Measurements from ENCODE around the gene CCL26. TPM values are rescaled to one million over a fixed set of nuclear protein-coding genes. Genes with fewer than 3 reads are reported as not detected.
"Not testable (repeated sequence)": the region's sequence is repeated elsewhere in the genome, so short reads cannot be mapped to it uniquely, and the experiment has no call there.

The CCL26 gene
- total RNA-seq, 5 donors from 2014 or later (not counting 1 experiment from before 2014, with no cell fraction given) = not detected

- Histone ChIP-seq H3K9me3 (no peaks in the 10 kb centered on the region), H3K4me3 (ENCODE audit: control insufficient read depth in 1 of 2, extremely low read depth in 1 of 2, low read length in 1 of 2) (no peak overlapping the region), H3K4me1 (ENCODE audit: control insufficient read depth in 1 of 2, extremely low read depth in 1 of 2, insufficient read depth in 2 of 2, low read length in 2 of 2) (peaks cover 6 to 37% of the 10 kb centered on the region in 2 experiments), H3K27ac (ENCODE audit: low read length) (no peak overlapping the region), H3K36me3 (ENCODE audit: control insufficient read depth in 2 of 2, extremely low read depth in 1 of 2, insufficient read depth in 1 of 2, low read length in 1 of 2) (no peaks in the 10 kb centered on the region), H3K27me3 (replicated peaks in 1 of 2; ENCODE audit: control insufficient read depth in 2 of 2, extremely low read depth in 1 of 2, insufficient read depth in 2 of 2, low read length in 1 of 2) (no peaks in the 10 kb centered on the region)
- POLR2A ChIA-PET = no interaction called here
- H3K4me1 Mint-ChIP-seq = peaks cover 21 to 44% (median 23%) of the 10 kb centered on the region in 3 donors
- H3K27ac Mint-ChIP-seq = no peak overlapping the region
- 95% methylated on average over 4 of the region's 12 CpGs for WGBS (ENCODE audit: insufficient coverage)
- DNase-seq (no peak), ATAC-seq (replicated peaks in 1 of 4) (no peak)
- peaks cover 7% of the 10 kb centered on the region for H3K36me3 Mint-ChIP-seq
- no peak overlapping the region for H3K4me3 Mint-ChIP-seq
- CTCF ChIA-PET = no interaction called here
- peaks cover 2 to 9% of the 10 kb centered on the region in 2 donors for H3K27me3 Mint-ChIP-seq
- H3K9me3 Mint-ChIP-seq = no peaks in the 10 kb centered on the region
These were observed 39.9 kb downstream of the CCL26 start for GRCh38 chr7:75732016-75732521.

GRCh38 chr7:75729851-75730274, 42.1 kb downstream of the CCL26 start:
- peaks cover 6 to 43% of the 10 kb centered on the region in 2 experiments for H3K4me1 ChIP-seq (ENCODE audit: control insufficient read depth in 1 of 2, extremely low read depth in 1 of 2, insufficient read depth in 2 of 2, low read length in 2 of 2)
- Mint-ChIP-seq H3K36me3 (peaks cover 7% of the 10 kb centered on the region), H3K4me1 (peaks cover 18 to 44% (median 23%) of the 10 kb centered on the region in 3 donors), H3K27me3 (peaks cover 2 to 3% of the 10 kb centered on the region in 2 donors), H3K4me3 (peak overlapping the region in 2 of 3 donors; percentile 0 to 19), H3K27ac (peak overlapping the region; percentile 75 to 80), H3K9me3 (no peaks in the 10 kb centered on the region)
- WGBS (ENCODE audit: insufficient coverage) = 42% methylated on average over 3 of the region's 4 CpGs
- CTCF ChIA-PET = interaction anchor here in 1 of 2 donors (1.1 kb wide), 1 partner anchor 9 kb away, joined by 4 read pairs; the partner anchor contains the start of gene HIP1
- no peaks in the 10 kb centered on the region for H3K9me3 ChIP-seq
- H3K36me3 ChIP-seq (ENCODE audit: control insufficient read depth in 2 of 2, extremely low read depth in 1 of 2, insufficient read depth in 1 of 2, low read length in 1 of 2) = no peaks in the 10 kb centered on the region
- H3K4me3 ChIP-seq (ENCODE audit: control insufficient read depth in 1 of 2, extremely low read depth in 1 of 2, low read length in 1 of 2) = no peak overlapping the region
- POLR2A ChIA-PET = interaction anchor here in 1 of 2 donors (0.6 kb wide), 1 partner anchor 33 kb away, joined by 3 read pairs; no protein-coding TSS in a partner anchor
- H3K27ac ChIP-seq (ENCODE audit: low read length) = no peak overlapping the region
- ATAC-seq (replicated peaks in 1 of 4) (no peak), DNase-seq (peak in 1 of 35 experiments; percentile 20)
- H3K27me3 ChIP-seq (replicated peaks in 1 of 2; ENCODE audit: control insufficient read depth in 2 of 2, extremely low read depth in 1 of 2, insufficient read depth in 2 of 2, low read length in 1 of 2) = no peaks in the 10 kb centered on the region

DNA sequence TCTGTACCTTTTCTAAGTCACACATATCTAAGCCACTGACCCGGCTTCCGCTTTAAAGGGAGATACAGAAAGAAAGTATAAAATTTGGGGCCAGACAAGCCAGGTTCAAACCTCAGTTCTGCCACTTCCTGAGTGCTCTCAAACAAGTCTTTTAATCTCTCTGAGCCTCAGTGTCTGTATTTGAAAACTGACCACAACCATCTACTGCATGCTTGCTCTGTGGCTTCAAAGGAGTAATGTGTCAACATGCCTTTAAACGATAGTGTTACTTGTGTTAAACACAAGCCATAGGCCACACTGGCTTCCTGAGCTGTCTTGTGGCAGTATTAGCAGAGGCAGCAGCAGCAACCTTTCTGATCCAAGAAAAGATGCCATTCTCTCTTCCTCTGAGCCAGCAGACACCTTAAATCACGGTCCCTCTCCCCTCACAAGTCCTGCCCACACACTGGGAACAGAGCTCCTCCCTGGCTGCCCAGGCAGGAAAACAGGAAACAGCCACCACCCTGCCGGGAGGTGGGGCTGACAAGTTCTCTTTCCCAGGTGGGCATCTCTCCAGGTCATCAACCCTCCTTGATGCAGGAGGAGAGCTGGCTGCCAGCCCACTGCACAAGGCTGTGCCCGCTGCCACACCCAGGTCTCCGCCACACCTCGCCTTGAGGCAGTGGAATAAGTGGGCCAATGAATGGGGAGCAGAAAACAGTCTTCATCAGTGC, 44.0 kb downstream of the CCL26 start:
- no peaks in the 10 kb centered on the region for H3K9me3 ChIP-seq
- H3K27me3 ChIP-seq (replicated peaks in 1 of 2; ENCODE audit: control insufficient read depth in 2 of 2, extremely low read depth in 1 of 2, insufficient read depth in 2 of 2, low read length in 1 of 2) = no peaks in the 10 kb centered on the region
- Mint-ChIP-seq H3K4me1 (peaks cover 17 to 43% (median 23%) of the 10 kb centered on the region in 3 donors), H3K4me3 (peak overlapping the region; percentile 41 to 50 (median 49)), H3K27me3 (no peaks in the 10 kb centered on the region), H3K9me3 (no peaks in the 10 kb centered on the region), H3K36me3 (peaks cover under 1% of the 10 kb centered on the region), H3K27ac (peak overlapping the region; percentile 88 to 93)
- WGBS (ENCODE audit: insufficient coverage) = 66% methylated on average over 4 of the region's 8 CpGs
- DNase-seq (peak in 31 of 35 experiments; percentile 6 to 79 (median 39)), ATAC-seq (replicated peaks in 1 of 4) (peak; percentile 82 to 86 (median 84))
- no peaks in the 10 kb centered on the region for H3K36me3 ChIP-seq (ENCODE audit: control insufficient read depth in 2 of 2, extremely low read depth in 1 of 2, insufficient read depth in 1 of 2, low read length in 1 of 2)
- peak overlapping the region; percentile 75 for H3K27ac ChIP-seq (ENCODE audit: low read length)
- peaks cover 6 to 43% of the 10 kb centered on the region in 2 experiments for H3K4me1 ChIP-seq (ENCODE audit: control insufficient read depth in 1 of 2, extremely low read depth in 1 of 2, insufficient read depth in 2 of 2, low read length in 2 of 2)
- peak overlapping the region; percentile 11 to 19 for H3K4me3 ChIP-seq (ENCODE audit: control insufficient read depth in 1 of 2, extremely low read depth in 1 of 2, low read length in 1 of 2)
- CTCF ChIA-PET = interaction anchor here (0.5 to 1.9 kb wide), 5 partner anchors 11 to 620 kb away, joined by 3 to 10 read pairs (median 4); no protein-coding TSS in a partner anchor
- POLR2A ChIA-PET = interaction anchor here in 1 of 2 donors (0.5 kb wide), 1 partner anchor 187 kb away, joined by 3 read pairs; the partner anchor contains the start of gene POR

- H3K9me3 ChIP-seq; H3K27me3 Mint-ChIP-seq; ATAC-seq (replicated peaks in 1 of 4); H3K27me3 ChIP-seq (replicated peaks in 1 of 2; ENCODE audit: control insufficient read depth in 2 of 2, extremely low read depth in 1 of 2, insufficient read depth in 2 of 2, low read length in 1 of 2); H3K36me3 ChIP-seq (ENCODE audit: control insufficient read depth in 2 of 2, extremely low read depth in 1 of 2, insufficient read depth in 1 of 2, low read length in 1 of 2); POLR2A ChIA-PET; H3K36me3 Mint-ChIP-seq; H3K9me3 Mint-ChIP-seq; DNase-seq; H3K4me3 ChIP-seq (ENCODE audit: control insufficient read depth in 1 of 2, extremely low read depth in 1 of 2, low read length in 1 of 2): not testable (repeated sequence)
- H3K4me3 Mint-ChIP-seq = peak overlapping the region in 1 of 3 donors; percentile 9
- CTCF ChIA-PET = interaction anchor here in 1 of 2 donors (0.6 to 1.9 kb wide), 3 partner anchors 12 to 281 kb away, joined by 4 to 10 read pairs (median 7); no protein-coding TSS in a partner anchor
- Histone ChIP-seq H3K27ac (ENCODE audit: low read length) (peak overlapping the region; percentile 75), H3K4me1 (ENCODE audit: control insufficient read depth in 1 of 2, extremely low read depth in 1 of 2, insufficient read depth in 2 of 2, low read length in 2 of 2) (peaks cover 6 to 43% of the 10 kb centered on the region in 2 experiments)
- 93% methylated on average over 3 of the region's 6 CpGs for WGBS (ENCODE audit: insufficient coverage)
- peaks cover 17 to 43% (median 23%) of the 10 kb centered on the region in 3 donors for H3K4me1 Mint-ChIP-seq
- H3K27ac Mint-ChIP-seq = peak overlapping the region; percentile 88 to 93
These were observed 44.7 kb downstream of the CCL26 start for GRCh38 chr7:75727351-75727750.

GRCh38 chr7:75725306-75725705, 46.7 kb downstream of the CCL26 start:
- no peak for ATAC-seq (replicated peaks in 1 of 4)
- Mint-ChIP-seq H3K27ac (peak overlapping the region in 1 of 2 donors; percentile 21), H3K9me3 (no peaks in the 10 kb centered on the region), H3K4me1 (peaks cover 17 to 32% (median 23%) of the 10 kb centered on the region in 3 donors), H3K4me3 (no peak overlapping the region), H3K27me3 (no peaks in the 10 kb centered on the region), H3K36me3 (no peaks in the 10 kb centered on the region)
- Histone ChIP-seq H3K4me3 (ENCODE audit: control insufficient read depth in 1 of 2, extremely low read depth in 1 of 2, low read length in 1 of 2) (no peak overlapping the region), H3K27me3 (replicated peaks in 1 of 2; ENCODE audit: control insufficient read depth in 2 of 2, extremely low read depth in 1 of 2, insufficient read depth in 2 of 2, low read length in 1 of 2) (no peaks in the 10 kb centered on the region), H3K9me3 (no peaks in the 10 kb centered on the region), H3K27ac (ENCODE audit: low read length) (no peak overlapping the region), H3K36me3 (ENCODE audit: control insufficient read depth in 2 of 2, extremely low read depth in 1 of 2, insufficient read depth in 1 of 2, low read length in 1 of 2) (no peaks in the 10 kb centered on the region), H3K4me1 (ENCODE audit: control insufficient read depth in 1 of 2, extremely low read depth in 1 of 2, insufficient read depth in 2 of 2, low read length in 2 of 2) (peaks cover 6 to 38% of the 10 kb centered on the region in 2 experiments)
- WGBS (ENCODE audit: insufficient coverage) = 61% methylated on average over 3 of the region's 6 CpGs
- POLR2A ChIA-PET = interaction anchor here in 1 of 2 donors (0.5 kb wide), 1 partner anchor 1978 kb away, joined by 4 read pairs; no protein-coding TSS in a partner anchor
- DNase-seq = no peak
- CTCF ChIA-PET = no interaction called here

GRCh38 chr7:75723444-75723843, 48.6 kb downstream of the CCL26 start:
- Histone ChIP-seq H3K36me3 (ENCODE audit: control insufficient read depth in 2 of 2, extremely low read depth in 1 of 2, insufficient read depth in 1 of 2, low read length in 1 of 2) (no peaks in the 10 kb centered on the region), H3K27me3 (replicated peaks in 1 of 2; ENCODE audit: control insufficient read depth in 2 of 2, extremely low read depth in 1 of 2, insufficient read depth in 2 of 2, low read length in 1 of 2) (no peaks in the 10 kb centered on the region), H3K27ac (ENCODE audit: low read length) (no peak overlapping the region), H3K4me1 (ENCODE audit: control insufficient read depth in 1 of 2, extremely low read depth in 1 of 2, insufficient read depth in 2 of 2, low read length in 2 of 2) (peaks cover 6 to 20% of the 10 kb centered on the region in 2 experiments), H3K9me3 (no peaks in the 10 kb centered on the region), H3K4me3 (ENCODE audit: control insufficient read depth in 1 of 2, extremely low read depth in 1 of 2, low read length in 1 of 2) (no peak overlapping the region)
- CTCF ChIA-PET = no interaction called here
- 80% methylated on average over 1 of the region's 3 CpGs for WGBS (ENCODE audit: insufficient coverage)
- Mint-ChIP-seq H3K4me1 (peaks cover 9 to 17% (median 11%) of the 10 kb centered on the region in 3 donors), H3K27ac (no peak overlapping the region), H3K36me3 (no peaks in the 10 kb centered on the region), H3K27me3 (no peaks in the 10 kb centered on the region), H3K9me3 (no peaks in the 10 kb centered on the region), H3K4me3 (no peak overlapping the region)
- no peak for ATAC-seq (replicated peaks in 1 of 4)
- no peak for DNase-seq
- POLR2A ChIA-PET = no interaction called here

All from T-cell (primary cell).